NCI-H1436 (cell line): ENCODE results near the gene CIB4.

Experiments used
- DNase-seq: peaks from one replicate; lab custom pipeline; 2025; lab: John Stamatoyannopoulos, UW

Gene CIB4

DNA sequence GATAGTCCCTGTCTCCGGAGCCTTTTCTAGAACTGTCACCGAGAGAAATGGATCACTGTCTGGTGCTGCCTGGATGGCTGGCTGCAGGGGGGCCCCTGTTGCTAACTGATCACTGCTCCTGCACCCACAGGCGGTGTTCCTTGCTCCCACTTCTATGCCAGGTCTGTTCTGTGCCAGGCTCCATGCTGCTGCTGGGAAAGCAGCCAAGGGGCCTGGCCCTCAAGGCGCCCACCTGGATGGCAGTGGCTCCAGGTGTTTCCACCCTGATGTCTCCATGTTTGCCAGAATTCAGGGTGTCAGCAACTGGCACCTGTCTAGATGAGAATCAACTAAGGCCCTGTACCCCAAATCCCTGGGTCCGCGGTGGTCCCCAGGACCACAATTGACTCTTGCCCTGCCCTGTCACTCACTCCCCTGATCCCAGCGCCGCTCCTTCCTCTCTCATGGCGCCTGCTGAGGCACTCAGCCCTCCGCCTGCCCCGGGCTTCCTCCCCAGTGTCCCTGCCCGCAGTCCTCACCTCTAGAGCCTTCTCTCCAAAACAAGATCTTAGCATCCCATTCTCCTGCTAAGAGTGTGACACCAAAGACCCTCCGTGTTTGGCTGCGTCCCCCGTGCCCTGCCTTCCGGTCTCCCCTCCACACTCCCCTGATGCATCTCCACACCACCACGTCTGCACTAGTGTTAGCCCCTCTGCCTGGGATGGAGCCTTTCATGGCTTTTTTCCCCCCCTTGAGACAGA is 90.7 kb downstream of the CIB4 start:
- DNase-seq = no peak

DNA sequence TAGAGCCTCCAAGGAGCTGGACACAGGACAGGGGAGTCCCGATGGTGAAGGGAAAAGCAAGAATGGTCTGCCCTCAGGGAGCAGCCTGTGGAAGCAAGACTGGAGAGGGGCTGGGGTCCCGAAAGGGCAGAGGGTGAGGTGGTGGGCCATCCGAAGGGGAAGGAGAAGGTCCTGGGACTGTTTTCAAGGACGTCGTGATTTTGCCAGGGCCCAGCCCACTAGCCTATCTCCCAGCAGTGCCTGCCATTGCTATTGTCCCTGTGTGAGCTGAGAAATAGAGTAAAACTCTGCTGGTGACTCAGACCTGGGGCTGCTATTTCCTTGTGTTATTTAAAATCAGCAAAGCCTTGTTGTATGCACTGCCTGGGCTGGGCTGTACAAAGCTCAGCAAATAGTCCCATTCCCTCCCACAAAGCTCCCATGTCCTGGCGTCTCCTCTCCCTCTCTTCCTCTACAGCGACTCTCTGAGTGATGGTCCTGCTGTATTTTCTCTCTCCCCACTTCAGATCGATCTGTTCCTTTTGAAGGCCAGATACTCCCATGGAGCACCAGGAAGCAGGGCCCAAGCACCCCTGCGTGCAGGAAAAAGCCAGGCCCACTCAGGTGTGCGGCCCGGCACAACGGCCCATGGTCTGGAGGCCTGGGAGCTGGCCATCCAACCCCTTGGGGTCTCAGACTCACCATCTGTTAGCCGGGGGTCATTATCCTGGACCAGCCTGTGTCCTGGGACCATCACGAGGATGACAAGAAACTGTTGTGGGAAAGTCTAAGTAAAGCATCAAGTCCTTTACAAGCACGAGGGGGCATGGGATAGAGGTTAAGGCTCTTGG is 98.3 kb downstream of the CIB4 start:
- no peak for DNase-seq

DNA sequence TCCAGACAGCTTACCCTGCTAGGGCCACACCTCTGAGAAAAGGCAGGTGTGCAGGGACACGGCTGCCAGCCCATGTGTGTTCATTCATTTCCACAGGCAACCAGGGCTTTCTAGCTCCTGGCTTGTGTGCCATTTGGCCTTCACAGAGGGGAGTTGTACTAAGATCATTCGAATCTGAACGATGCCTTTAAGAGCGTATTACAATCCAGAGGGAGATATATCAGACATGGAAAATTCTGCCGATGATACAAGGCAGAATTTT is 99.0 kb downstream of the CIB4 start:
- no peak for DNase-seq

DNA sequence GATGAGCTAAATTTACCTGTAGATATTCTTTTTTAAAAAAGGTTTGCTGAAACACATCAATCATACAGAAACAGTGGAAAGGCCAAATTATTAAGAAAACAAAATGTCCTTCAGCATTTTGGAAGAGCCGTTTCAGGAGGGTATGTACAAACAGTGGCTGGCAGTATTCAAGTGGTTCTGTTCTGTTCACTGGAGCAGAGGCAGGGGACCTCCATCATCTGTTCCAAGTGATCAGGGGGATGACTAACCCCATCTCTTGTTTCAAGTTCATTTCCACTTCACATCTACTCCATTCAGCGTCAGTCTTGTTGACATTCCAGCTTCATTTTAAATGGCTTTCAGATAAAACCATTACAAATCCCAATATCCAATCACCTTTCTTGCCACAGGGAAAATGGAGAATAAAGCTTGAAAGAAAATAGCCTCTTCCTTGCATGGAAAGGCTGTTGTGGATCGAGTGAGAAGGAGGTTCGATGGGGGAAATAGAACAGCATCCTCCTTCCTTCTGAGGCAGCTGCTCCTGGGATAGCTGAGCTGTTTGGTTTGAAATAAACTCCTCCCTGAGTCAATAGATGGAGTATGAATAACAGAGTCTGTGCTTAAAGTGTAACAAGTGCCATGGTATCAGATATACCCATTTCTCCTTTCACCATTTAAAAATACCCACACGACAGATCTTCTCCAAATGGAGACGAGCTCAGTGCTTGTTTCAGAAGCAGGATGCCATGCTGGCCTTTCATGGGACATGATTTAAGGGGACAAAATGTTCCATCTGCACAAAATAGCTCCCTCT is 99.6 kb downstream of the CIB4 start:
- DNase-seq = peak; percentile 15

DNA sequence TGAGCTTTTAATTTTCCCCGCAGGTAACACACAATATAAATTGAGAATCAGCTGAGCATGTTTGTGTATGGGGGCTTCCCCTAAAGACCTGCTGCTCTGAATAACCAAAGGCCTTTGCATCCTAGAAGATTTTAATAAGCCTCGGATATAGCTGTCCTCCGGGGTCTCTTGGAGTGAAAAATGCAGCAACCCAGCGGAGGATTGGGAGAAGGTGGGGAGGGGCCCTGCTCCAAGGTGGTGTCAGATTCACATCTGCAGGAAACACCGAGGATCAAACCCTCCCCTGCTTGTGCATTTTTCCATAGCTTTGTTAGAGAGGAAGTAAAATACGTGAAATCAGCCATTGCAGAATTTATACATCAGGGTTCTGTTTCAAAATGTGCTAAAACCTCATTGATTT is 100.2 kb downstream of the CIB4 start:
- DNase-seq = no peak

DNA sequence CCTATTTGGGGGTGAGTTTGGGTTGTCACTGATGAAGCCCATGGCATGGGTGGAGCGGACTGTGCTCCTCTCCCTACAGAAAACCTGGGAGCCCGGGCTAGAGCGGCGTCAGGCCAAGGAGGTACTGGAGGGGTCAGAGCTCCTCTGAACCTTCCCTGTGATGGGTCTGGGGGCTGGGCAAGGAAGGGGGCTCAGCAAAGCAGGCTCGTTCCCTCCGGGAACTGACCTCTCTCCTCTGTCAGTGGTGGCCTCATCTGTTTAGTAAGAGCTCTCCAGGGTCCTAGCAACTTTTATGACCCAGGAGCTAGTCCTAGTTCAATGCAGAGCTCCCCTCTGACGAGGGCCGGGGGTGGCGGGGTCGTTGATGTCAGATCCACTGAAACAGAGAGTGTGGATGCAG is 100.9 kb downstream of the CIB4 start:
- DNase-seq = no peak

DNA sequence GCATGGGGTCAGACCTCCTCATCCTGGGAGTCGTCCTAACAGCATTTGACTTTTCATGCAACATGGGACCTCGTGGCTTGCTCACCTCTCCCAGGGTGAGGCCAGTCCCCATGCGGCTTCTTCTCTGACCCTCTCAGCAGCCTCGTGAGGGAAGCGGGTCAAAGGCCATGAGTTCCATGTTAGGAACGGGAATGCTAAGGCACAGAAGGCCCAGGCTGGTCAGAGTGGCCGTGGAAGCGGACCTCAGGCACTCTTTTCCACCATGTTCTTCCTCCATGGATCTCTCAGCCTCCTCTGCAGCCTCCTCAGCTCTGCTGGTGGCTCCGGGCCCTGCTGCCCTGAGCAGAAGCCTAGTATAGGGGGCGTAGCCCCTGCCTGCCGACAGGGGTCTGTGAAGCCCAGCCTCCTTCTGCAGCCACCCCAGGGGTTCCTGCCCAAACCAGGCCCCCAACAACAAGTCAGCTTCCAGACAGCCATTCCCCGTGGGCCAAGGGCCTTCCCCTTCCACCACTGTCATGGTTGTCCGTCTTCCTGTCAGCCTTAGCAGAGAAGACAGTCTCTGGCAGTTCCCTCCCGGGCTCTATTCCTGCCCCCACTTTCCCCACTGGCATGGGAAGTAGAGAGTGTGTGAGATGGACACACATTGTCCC is 103.2 kb downstream of the CIB4 start:
- no peak for DNase-seq

DNA sequence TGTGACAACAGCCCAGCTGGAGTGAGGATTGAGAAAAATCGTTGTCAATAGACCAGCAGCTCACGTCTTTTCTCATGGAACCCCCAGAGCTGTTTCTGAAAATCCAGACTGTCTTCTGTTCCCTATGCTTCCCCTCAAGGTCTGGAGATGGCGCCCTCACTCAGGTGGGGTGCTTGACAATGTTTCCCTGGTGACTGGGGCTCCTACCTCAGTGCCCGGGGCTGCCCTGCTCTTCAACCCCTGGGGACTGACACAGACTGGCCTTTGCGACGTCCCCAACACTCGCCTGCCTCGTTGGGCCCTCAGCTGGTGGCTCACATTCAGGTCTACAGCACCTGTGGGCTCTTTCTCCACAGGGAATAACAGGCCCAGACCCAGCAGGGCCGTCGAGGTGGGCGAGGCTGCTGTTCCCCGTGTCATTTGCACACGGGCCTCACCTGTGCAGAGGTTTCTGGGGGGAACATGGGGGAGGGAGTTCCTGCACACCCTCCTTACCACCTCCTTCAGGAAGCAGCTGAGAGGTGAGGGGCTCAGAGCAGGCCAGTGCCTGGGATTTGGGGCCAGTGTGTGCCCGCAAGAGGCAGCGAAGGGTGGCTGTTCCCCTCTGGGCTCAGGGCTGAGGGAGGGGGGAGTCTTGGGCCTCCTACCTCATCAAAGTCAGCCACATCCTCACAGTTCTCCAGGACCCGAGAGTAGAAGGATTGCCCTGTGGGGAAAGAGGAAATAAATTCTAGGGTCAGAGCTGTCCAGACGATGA is 103.9 kb downstream of the CIB4 start:
- DNase-seq = no peak

DNA sequence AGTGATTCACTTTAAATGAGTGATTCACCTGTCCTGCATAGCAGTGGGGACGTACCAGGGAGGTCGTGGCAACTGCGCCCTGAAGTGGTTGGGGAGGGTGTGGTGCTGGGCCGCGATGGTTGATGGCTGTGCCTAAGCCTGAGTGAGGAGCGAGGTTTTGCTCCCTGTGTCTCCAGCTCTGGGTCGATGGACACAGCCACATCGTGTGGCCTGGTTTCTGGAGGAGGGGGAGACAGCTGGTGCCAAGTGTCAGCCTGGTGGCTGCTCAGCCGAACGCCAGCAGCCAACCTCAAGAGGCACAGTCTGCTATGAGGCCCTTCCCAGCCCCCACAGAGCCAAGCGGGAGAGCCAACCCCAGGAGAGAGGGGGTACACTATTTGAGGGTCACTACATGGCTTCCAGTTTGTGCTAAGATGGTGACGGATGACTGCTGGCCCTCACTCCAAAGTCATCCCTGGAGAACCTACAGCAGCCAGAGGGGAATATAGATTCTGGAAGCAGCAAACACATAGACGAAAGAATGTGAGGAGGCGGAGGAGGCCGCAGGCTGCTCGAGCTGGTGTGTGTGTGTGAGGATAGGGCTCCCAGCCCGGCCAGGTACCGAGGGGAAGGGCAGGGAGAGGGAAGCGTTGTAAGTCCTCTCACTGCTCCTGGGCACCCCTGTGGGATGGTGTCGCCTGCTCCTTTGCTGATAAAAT is 104.6 kb downstream of the CIB4 start:
- no peak for DNase-seq

DNA sequence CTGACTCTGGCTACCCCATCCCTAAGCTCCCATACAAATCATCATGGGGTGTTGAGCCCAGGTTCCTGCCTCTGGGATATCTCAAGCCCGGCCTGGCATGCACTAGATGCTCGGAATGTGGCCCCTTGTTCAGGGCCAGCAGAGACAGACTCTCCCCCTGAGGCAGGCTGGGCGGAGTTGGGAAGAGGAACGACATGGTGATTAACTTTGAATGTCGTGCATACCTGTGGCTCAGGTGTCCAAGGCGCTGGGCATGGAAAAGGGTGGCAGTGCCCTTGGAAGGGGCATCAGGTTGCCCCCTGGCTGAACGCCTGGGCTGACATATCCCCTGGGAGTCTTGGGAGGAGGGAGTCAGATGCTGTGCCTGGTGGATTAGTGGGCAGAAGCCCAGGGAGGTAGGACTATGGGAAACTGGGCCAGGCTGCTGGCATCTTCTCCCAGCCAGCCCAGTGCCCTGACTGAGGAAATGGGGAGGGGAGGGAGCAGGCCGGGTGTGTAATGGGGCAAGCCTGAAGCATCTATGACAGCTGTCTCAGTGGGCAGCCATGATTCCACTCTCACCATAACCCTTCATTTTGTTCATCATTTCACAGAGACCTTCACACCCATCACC is 105.4 kb downstream of the CIB4 start:
- no peak for DNase-seq

DNA sequence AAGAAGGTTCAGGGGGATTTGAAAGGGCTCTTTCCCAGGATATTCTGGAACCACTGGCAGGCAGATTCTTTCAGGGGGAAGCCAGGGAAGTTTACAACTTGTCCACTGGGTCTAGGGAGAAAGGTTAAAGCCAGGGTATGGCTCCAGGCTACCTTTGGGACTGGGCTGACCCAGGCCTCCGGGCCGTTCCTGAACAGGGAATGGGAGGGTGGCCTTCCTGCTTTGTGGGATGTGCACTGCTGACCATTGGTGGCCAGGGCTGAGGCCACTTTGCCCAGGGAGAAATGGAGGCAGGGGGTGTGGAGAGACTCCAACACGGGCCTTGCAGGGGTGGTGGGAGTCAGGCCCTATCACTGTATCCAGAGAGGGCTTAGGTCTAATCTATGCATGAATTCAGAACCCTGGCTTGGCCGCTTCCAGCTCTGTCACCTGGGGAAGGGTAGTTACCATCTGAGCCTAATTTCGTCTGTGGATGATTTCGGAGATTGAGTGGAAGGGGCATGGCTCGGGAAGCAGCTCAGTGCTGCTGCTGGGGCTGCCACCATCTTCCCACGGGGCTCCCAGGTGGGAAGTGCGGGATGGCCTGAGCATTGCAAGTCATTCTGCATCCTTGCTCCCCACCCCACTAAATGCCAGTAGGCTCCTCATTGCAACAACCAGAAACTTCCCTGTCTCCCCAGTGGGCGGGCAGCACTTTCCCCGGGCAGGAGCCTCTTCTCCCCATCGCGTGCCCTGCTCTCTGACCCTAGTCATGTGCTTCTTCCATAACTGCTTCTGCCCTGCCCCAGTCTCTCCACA is 106.1 kb downstream of the CIB4 start:
- no peak for DNase-seq

DNA sequence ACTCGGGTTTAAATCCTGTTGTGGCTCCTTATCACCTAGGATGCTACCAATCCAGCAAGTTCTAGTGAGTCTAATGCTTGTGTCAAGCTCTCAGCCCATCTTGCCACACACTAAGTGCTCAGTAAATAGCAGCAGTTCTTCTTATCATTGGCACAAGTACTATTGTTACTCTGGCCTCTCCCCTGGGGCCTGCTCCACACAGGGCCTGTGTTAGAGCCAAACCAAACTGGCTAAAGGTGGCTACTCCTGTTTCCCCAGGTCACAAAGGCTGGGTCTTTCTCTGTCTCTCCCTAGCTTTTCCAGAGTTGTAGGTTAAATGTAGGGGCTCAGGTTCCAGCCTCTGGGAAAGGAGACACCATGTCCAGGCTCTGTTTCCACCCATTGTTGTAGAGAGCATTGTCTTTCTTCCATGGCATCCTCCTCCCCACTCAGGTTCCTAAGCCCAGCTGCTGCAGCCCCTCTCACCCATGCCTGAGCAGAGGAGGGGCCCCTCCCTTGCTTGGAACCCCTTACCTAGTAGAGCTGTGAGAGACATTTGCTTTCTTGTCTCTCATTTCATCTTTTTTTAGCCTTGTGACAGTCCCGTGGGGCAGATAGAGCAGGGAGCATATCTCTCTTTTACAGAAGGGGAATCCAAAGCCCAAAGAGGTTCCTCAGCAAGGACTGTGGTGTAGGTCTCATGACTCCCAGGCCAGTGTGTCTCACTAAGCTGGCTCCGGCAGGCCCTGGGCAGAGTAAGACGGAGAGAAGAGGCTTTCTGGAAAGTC is 106.9 kb downstream of the CIB4 start:
- DNase-seq = no peak

DNA sequence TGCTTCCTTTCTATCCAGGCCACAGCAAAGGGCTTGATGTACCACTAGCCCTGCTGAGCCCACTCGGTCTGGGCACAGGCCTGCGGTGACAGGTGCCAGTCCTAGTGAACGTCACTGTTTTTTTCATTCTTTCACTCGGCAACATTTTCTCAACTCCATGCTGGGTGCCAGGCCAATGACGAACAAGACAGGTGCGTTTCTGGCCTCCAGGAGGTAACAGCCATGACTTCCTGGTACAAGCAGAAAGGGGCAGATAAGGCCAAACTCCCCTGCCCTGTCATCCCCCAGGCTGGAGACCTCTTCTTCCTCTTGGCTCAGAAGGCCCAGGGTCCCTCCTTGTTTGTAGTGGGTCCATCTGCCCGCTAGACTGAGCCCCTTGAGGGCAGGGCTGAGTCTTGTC is 107.5 kb downstream of the CIB4 start:
- DNase-seq = no peak

DNA sequence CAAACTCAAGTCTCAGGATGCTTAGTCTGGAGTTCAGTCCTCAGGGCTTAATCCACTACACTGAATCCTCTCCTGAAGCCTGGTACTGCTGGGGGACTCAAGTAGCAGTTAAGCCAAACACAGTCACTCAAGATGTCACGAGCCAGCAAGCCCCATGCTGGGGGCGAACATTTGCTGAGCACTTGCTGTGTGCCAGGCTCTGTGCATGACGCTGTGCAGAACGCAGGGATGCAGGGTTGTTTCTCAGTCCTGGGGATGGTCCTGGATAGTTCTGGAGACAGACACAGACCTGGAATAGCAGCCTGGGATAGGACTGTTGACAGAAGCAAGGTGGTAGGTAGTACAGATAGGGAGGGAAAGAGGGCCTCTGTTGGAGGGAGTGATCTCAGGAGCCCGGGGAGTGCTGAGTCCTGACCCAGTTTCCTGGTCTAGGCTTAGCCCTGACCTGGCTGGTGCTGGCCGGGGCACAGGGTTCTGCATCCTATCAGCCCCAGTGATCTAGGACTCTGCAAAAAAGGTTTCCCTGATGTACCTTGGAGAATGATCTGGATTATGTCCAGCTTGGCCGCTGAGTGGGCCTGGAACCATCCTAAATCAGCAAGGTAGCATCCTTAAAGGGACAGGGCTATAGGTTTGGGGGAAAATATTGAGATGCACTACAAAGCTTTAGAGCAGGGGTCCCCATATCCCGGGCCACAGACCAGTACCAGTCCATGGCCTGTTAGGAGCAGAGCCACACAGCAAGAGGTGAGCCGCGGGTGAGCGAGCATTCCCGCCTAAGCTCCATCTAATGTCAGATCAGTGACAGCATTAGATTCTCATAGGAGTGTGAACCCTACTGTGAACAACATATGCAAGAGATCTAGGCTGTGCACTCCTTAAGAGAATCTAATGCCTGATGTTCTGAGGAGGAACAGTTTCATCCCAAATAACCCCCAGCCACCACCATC is 108.6 kb downstream of the CIB4 start:
- DNase-seq = no peak
